Loucy (cell line): ENCODE results near the gene PTGDR2.

Experiments used
- H2AFZ ChIP-seq: fragments of 200-600 bp; sonication (generic); 2 replicates; pipeline ENCODE4 v1.6.0; 2016; ENCODE audit warnings: antibody characterized with exemption, mild to moderate bottlenecking, low read length, moderate library complexity
- H3F3A ChIP-seq: fragments of 200-600 bp; 2 replicates; pipeline ENCODE4 v1.6.0; 2016; ENCODE audit warnings: antibody characterized with exemption, low read depth, mild to moderate bottlenecking
- H3K27me3 ChIP-seq: fragments of 200-600 bp; sonication (generic); 2 replicates; pipeline ENCODE4 v1.6.1; 2014; ENCODE audit warnings: low read length, mild to moderate bottlenecking; ENCODE audit not compliant: insufficient read depth, poor library complexity, severe bottlenecking
- H3K36me3 ChIP-seq: fragments of 200-600 bp; sonication (generic); 2 replicates; pipeline ENCODE4 v1.6.1; 2016; ENCODE audit warnings: low read length; ENCODE audit not compliant: insufficient read depth
- H3K4me1 ChIP-seq: fragments of 200-600 bp; sonication (generic); 2 replicates; pipeline ENCODE4 v1.5.1; 2014; ENCODE audit warnings: low read length, mild to moderate bottlenecking; ENCODE audit not compliant: insufficient read depth, poor library complexity, severe bottlenecking
- H3K4me2 ChIP-seq: fragments of 200-600 bp; sonication (generic); 2 replicates; pipeline ENCODE4 v1.6.0; 2014; ENCODE audit warnings: antibody characterized with exemption, low read length, low read depth, mild to moderate bottlenecking; ENCODE audit not compliant: poor library complexity, severe bottlenecking
- H3K4me3 ChIP-seq: fragments of 200-600 bp; sonication (generic); 2 replicates; pipeline ENCODE4 v1.5.1; 2014; ENCODE audit warnings: low read length, mild to moderate bottlenecking, mixed read lengths; ENCODE audit not compliant: poor library complexity, severe bottlenecking
- H3K79me2 ChIP-seq: fragments of 200-600 bp; sonication (generic); 2 replicates; pipeline ENCODE4 v1.6.1; 2014; ENCODE audit warnings: low read length; ENCODE audit not compliant: insufficient read depth
- H3K9ac ChIP-seq: fragments of 200-600 bp; sonication (generic); 2 replicates; pipeline ENCODE4 v1.6.0; 2014; ENCODE audit warnings: mild to moderate bottlenecking, low read depth, low read length, moderate library complexity; ENCODE audit not compliant: poor library complexity, severe bottlenecking
- H3K9me2 ChIP-seq: fragments of 200-600 bp; sonication (generic); replicated peaks from 2 replicates; pipeline ENCODE4 v1.6.1; 2016; ENCODE audit warnings: low read depth, low read length, mixed read lengths
- H3K9me3 ChIP-seq: fragments of 200-600 bp; sonication (generic); 2 replicates; pipeline ENCODE4 v1.6.1; 2014; ENCODE audit warnings: mild to moderate bottlenecking, antibody characterized with exemption, low read length, low read depth; ENCODE audit not compliant: insufficient read depth
- H4K20me1 ChIP-seq: fragments of 200-600 bp; sonication (generic); 2 replicates; pipeline ENCODE4 v1.6.0; 2014; ENCODE audit warnings: antibody characterized with exemption, low read length, mild to moderate bottlenecking; ENCODE audit not compliant: insufficient read depth, poor library complexity, severe bottlenecking
- EZH2phosphoT487 ChIP-seq: fragments of 200-600 bp; IDR thresholded peaks from 2 replicates; pipeline ENCODE4 v1.6.1; 2018; ENCODE audit warnings: antibody characterized with exemption, mild to moderate bottlenecking, moderate library complexity, borderline replicate concordance
- TF ChIP-seq, protein P1 (sequence below): fragments of 200-600 bp; sonication (generic); conservative IDR thresholded peaks from 2 replicates; pipeline ENCODE4 v1.5.1; 2014; ENCODE audit warnings: mild to moderate bottlenecking, antibody characterized with exemption, low read length

Gene PTGDR2

DNA sequence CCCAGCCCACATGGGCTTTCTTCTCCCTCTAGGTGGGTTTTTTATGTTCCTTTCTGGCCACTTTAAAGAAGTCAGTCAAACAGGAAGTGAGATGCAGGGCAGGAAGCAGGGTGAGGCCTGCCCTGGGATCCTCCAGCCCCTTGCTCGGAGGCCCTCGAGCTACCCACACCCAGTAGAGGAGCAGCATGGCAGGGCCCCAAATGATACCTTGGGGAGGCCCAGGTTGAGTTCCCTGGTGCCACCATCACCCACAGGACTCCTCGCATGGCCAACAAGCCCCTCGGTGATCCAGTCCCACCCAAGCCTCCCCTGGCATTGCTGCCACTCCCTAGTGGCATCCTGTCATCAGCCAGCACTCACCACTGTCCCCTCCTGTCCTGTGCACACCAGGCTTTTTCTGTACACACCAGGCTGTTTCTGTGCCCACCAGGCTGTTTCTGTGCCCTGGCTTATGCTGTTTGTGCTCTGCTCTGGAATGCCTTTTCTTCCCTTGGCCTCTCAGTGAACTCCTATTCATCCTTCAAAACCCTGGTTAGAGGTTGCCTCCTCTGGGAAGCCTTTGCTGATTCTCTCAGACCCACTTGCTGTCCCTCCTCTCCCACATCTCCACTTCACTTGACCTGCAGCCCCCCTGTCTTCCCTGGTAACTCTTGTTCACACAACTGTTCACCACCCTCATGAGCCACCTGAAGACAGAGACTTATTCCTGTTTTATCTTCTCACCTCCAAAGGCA is 3.1 kb upstream of the PTGDR2 start:
- Histone ChIP-seq H3F3A (no peaks in the 10 kb centered on the region), H3K9ac (peak overlapping the region; percentile 66), H3K4me3 (peak overlapping the region; percentile 50), H3K79me2 (peaks cover 16% of the 10 kb centered on the region), H3K4me1 (peaks cover 71% of the 10 kb centered on the region), H3K36me3 (no peaks in the 10 kb centered on the region), H3K27me3 (no peaks in the 10 kb centered on the region), H4K20me1 (no peaks in the 10 kb centered on the region), H3K4me2 (peak overlapping the region; percentile 70), H3K9me2 (no peaks in the 10 kb centered on the region), H2AFZ (no peak overlapping the region), H3K9me3 (no peaks in the 10 kb centered on the region)
- no peak for TF ChIP-seq EZH2phosphoT487

DNA sequence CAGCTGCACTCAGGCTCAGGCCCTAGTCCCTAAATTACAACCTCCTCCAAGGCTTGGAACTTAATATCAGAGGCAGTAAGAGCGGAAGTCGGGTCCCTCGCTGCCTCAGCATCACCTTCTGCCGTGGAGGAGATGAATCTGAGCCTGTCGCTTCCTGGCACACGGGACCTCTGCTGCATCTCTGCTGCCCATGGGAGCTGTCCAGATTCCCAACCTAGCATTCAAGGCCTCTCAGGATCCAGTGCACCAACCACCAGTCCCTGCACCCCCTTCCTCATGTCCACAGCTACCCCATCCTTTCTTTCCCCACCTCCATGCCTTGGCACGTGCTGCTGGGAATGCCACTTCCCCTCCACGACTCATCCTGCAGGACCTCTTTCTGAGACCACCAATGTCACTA is 2.5 kb upstream of the PTGDR2 start:
- Histone ChIP-seq H3K9ac (peak overlapping the region; percentile 34), H3F3A (no peaks in the 10 kb centered on the region), H3K36me3 (no peaks in the 10 kb centered on the region), H3K27me3 (no peaks in the 10 kb centered on the region), H3K4me3 (peak overlapping the region; percentile 50), H3K4me2 (peak overlapping the region; percentile 70), H3K9me2 (no peaks in the 10 kb centered on the region), H3K79me2 (peaks cover 22% of the 10 kb centered on the region), H3K4me1 (peaks cover 75% of the 10 kb centered on the region), H3K9me3 (no peaks in the 10 kb centered on the region), H2AFZ (no peak overlapping the region), H4K20me1 (no peaks in the 10 kb centered on the region)
- TF ChIP-seq EZH2phosphoT487, result no peak
- TF ChIP-seq, protein P1, sequence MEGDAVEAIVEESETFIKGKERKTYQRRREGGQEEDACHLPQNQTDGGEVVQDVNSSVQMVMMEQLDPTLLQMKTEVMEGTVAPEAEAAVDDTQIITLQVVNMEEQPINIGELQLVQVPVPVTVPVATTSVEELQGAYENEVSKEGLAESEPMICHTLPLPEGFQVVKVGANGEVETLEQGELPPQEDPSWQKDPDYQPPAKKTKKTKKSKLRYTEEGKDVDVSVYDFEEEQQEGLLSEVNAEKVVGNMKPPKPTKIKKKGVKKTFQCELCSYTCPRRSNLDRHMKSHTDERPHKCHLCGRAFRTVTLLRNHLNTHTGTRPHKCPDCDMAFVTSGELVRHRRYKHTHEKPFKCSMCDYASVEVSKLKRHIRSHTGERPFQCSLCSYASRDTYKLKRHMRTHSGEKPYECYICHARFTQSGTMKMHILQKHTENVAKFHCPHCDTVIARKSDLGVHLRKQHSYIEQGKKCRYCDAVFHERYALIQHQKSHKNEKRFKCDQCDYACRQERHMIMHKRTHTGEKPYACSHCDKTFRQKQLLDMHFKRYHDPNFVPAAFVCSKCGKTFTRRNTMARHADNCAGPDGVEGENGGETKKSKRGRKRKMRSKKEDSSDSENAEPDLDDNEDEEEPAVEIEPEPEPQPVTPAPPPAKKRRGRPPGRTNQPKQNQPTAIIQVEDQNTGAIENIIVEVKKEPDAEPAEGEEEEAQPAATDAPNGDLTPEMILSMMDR, result no peak

DNA sequence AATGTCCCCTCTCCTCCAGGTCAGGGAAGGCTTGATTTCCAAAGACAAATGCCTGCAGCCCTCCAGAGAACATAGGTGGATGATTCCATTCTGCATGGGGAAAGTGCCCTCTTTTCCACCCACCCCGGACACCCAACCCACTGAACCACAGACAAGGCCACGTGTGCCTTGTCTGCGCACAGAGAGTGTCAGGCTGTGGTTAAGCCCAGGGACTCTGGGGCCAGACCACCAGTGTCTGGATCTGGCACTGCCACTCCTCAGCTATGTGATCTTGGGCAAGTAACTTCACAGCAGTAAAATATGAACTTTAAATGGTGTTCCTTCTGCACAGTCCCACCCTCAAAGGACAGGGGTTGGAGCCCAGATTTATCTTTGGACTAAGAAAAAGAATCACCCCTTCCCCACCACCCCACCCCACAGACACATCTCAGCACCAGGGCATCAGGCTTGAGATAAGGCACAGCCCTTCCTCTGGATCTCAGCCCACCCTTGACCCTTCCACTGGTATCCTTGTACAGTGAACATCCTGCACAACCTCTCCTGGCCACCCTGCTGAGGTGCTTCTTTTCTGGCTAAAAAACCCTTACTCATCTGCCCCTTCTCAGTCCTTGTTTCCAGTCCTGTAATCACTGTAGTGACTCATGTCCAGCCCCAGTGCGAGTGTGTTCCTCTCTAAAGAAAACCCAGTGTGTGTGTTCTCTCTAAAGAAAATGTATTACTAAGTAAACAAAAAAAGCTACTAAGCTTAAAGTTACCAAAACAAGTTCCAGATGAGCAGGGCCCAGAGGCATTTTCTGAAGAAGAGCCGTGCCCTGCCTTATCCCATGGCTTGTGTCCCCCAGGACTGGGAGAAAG is 1.9 kb upstream of the PTGDR2 start:
- peaks cover 29% of the 10 kb centered on the region for H3K79me2 ChIP-seq
- no peaks in the 10 kb centered on the region for H3K36me3 ChIP-seq
- H3K4me3 ChIP-seq, result peak overlapping the region; percentile 50
- TF ChIP-seq, protein P1, result no peak
- no peak for TF ChIP-seq EZH2phosphoT487
- H3K9me3 ChIP-seq, result no peaks in the 10 kb centered on the region
- H3K27me3 ChIP-seq, result no peaks in the 10 kb centered on the region
- H2AFZ ChIP-seq, result no peak overlapping the region
- H3K9ac ChIP-seq, result peak overlapping the region; percentile 34
- no peaks in the 10 kb centered on the region for H3K9me2 ChIP-seq
- no peaks in the 10 kb centered on the region for H4K20me1 ChIP-seq
- peaks cover 76% of the 10 kb centered on the region for H3K4me1 ChIP-seq
- H3F3A ChIP-seq, result no peaks in the 10 kb centered on the region
- H3K4me2 ChIP-seq, result peak overlapping the region; percentile 70
